HepG2 (cell line): ENCODE measurements around the gene UNC5CL.

Experiments used
- BHLHE40 ChIP-seq: IDR thresholded peaks from 2 replicates; pipeline ENCODE4 v1.6.1; 2011; ENCODE audit warnings: low read length, improper control_type of control experiment
- BRF2 ChIP-seq: sonication (generic); formaldehyde crosslinking; IDR thresholded peaks from 2 replicates; pipeline ENCODE4 v1.8.1; 2022; ENCODE audit warnings: mild to moderate bottlenecking, missing genetic modification reagents
- CTCF ChIP-seq: sonication (generic); formaldehyde crosslinking; IDR thresholded peaks from 2 replicates; pipeline ENCODE4 v1.5.0; 2020; ENCODE audit warnings: mild to moderate bottlenecking, missing genetic modification reagents, moderate library complexity
- FOSL1 ChIP-seq: sonication (generic); formaldehyde crosslinking; IDR thresholded peaks from 2 replicates; pipeline ENCODE4 v1.9.0; 2021; ENCODE audit warnings: missing genetic modification reagents, borderline replicate concordance
- FOXP1 ChIP-seq, 2 experiments: fragments of 450-650 bp in 1 of 2; IDR thresholded peaks; 2 replicates each; pipeline ENCODE4 v1.6.1; 2017 to 2018; ENCODE audit warnings: antibody characterized with exemption in 1 of 2
- GRHL1 ChIP-seq: sonication (generic); formaldehyde crosslinking; conservative IDR thresholded peaks from 2 replicates; pipeline ENCODE4 v1.8.0; 2022; ENCODE audit warnings: missing genetic modification reagents
- JUND ChIP-seq: sonication (generic); formaldehyde crosslinking; IDR thresholded peaks from 2 replicates; pipeline ENCODE4 v1.8.0; 2022; ENCODE audit warnings: mild to moderate bottlenecking, missing genetic modification reagents
- KDM5A ChIP-seq: fragments of 200-600 bp; sonication (generic); IDR thresholded peaks from 2 replicates; pipeline ENCODE4 v1.7.0; 2018; ENCODE audit warnings: antibody characterized with exemption, mild to moderate bottlenecking, low read length, borderline replicate concordance
- MAX ChIP-seq: IDR thresholded peaks from 2 replicates; pipeline ENCODE4 v1.6.1; 2012; ENCODE audit warnings: inconsistent platforms
- PHF21A ChIP-seq: sonication (generic); formaldehyde crosslinking; IDR thresholded peaks from 2 replicates; pipeline ENCODE4 v1.5.0; 2020; ENCODE audit warnings: mild to moderate bottlenecking, missing genetic modification reagents
- TCF7 ChIP-seq: sonication (generic); IDR thresholded peaks from 2 replicates; pipeline ENCODE4 v1.6.1; 2016; ENCODE audit warnings: antibody characterized with exemption, low read depth
- U2AF1 ChIP-seq: fragments of 200-400 bp; formaldehyde crosslinking; optimal IDR thresholded peaks from 2 replicates; pipeline ENCODE3; 2017; ENCODE audit warnings: mild to moderate bottlenecking, low read depth, low read length
- ZNF207 ChIP-seq: fragments of 450-650 bp; IDR thresholded peaks from 2 replicates; pipeline ENCODE4 v1.6.1; 2016; ENCODE audit warnings: antibody characterized with exemption, borderline replicate concordance
- ZNF609 ChIP-seq: sonication (generic); formaldehyde crosslinking; IDR thresholded peaks from 2 replicates; pipeline ENCODE4 v1.4.0; 2020; ENCODE audit warnings: mild to moderate bottlenecking, missing genetic modification reagents, borderline replicate concordance

- TF ChIP-seq BHLHE40 (no peak), ZNF609 (CRISPR knock-in tag) (peak; percentile 70; the same call in 1 of the 2 replicates), FOXP1 (IDR thresholded peaks at IDR 0.05) (no peak), FOXP1 (CRISPR knock-in tag; IDR thresholded peaks at IDR 0.05) (peak; percentile 55), JUND (peak; percentile 91), MAX (no peak; the same call in 1 of the 2 replicates), ZNF207 (no peak), GRHL1 (CRISPR knock-in tag) (no peak), FOSL1 (CRISPR knock-in tag) (peak; percentile 82; the same call in 1 of the 2 replicates), BRF2 (no peak), TCF7 (peak; percentile 55), PHF21A (CRISPR knock-in tag) (peak; percentile 93), CTCF (CRISPR knock-in tag) (no peak; the same call in 1 of the 2 replicates), U2AF1 (no peak), KDM5A (no peak)
These were observed 1.3 kb upstream of the UNC5CL start for GRCh38 chr6:41040101-41040939.
